ENCODE data around the gene BAHCC1. TPM values are rescaled to one million over a fixed set of nuclear protein-coding genes. Genes with fewer than 3 reads are reported as not detected.

BAHCC1 gene
- total RNA-seq, 1 experiment from 2014 or later = 29.8 TPM

GRCh38 chr17:81374890-81375289 is 20.4 kb upstream of the BAHCC1 start:
- H3K27me3 Mint-ChIP-seq (ENCODE audit: low read depth) = no peaks in the 10 kb centered on the region; the same call in 1 of the 2 replicates
- DNase-seq (ENCODE audit: low spot score) (no peak), ATAC-seq (no peak)
- POLR2A ChIA-PET = no interaction called here
- CTCF ChIA-PET = interaction anchor here (1.6 kb wide), 1 partner anchor 66 kb away, joined by 7 read pairs; no protein-coding TSS in a partner anchor
- no peaks in the 10 kb centered on the region for H3K36me3 Mint-ChIP-seq
- TF ChIP-seq KAT7 (CRISPR knock-in tag; IDR thresholded peaks at IDR 0.05; ENCODE audit: borderline replicate concordance) = no peak
- no peak for TF ChIP-seq ZNF671 (CRISPR knock-in tag; IDR thresholded peaks at IDR 0.05)
- TF ChIP-seq, protein P1, sequence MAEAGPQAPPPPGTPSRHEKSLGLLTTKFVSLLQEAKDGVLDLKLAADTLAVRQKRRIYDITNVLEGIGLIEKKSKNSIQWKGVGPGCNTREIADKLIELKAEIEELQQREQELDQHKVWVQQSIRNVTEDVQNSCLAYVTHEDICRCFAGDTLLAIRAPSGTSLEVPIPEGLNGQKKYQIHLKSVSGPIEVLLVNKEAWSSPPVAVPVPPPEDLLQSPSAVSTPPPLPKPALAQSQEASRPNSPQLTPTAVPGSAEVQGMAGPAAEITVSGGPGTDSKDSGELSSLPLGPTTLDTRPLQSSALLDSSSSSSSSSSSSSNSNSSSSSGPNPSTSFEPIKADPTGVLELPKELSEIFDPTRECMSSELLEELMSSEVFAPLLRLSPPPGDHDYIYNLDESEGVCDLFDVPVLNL (CRISPR knock-in tag; IDR thresholded peaks at IDR 0.05; ENCODE audit: borderline replicate concordance, low read depth) = no peak
- no peak for TF ChIP-seq PRDM15 (CRISPR knock-in tag; IDR thresholded peaks at IDR 0.05)
- TF ChIP-seq ZBTB21 (CRISPR knock-in tag; IDR thresholded peaks at IDR 0.05; ENCODE audit: borderline replicate concordance) = no peak
- TF ChIP-seq, protein P2, sequence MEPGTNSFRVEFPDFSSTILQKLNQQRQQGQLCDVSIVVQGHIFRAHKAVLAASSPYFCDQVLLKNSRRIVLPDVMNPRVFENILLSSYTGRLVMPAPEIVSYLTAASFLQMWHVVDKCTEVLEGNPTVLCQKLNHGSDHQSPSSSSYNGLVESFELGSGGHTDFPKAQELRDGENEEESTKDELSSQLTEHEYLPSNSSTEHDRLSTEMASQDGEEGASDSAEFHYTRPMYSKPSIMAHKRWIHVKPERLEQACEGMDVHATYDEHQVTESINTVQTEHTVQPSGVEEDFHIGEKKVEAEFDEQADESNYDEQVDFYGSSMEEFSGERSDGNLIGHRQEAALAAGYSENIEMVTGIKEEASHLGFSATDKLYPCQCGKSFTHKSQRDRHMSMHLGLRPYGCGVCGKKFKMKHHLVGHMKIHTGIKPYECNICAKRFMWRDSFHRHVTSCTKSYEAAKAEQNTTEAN (CRISPR knock-in tag; IDR thresholded peaks at IDR 0.05) = no peak
- TF ChIP-seq CBFB (CRISPR knock-in tag; IDR thresholded peaks at IDR 0.05; ENCODE audit: low read depth) = no peak
- H3K4me1 Mint-ChIP-seq = no peaks in the 10 kb centered on the region
- no peak overlapping the region for H3K4me3 Mint-ChIP-seq
- H3K9me3 Mint-ChIP-seq = no peaks in the 10 kb centered on the region
- no peak overlapping the region for H3K27ac Mint-ChIP-seq

GRCh38 chr17:81376946-81377714 is 18.1 kb upstream of the BAHCC1 start:
- no peaks in the 10 kb centered on the region for H3K36me3 Mint-ChIP-seq
- POLR2A ChIA-PET = no interaction called here
- no peak overlapping the region for H3K27ac Mint-ChIP-seq
- no peaks in the 10 kb centered on the region for H3K4me1 Mint-ChIP-seq
- H3K4me3 Mint-ChIP-seq = no peak overlapping the region
- H3K9me3 Mint-ChIP-seq = no peaks in the 10 kb centered on the region
- TF ChIP-seq, protein P3, sequence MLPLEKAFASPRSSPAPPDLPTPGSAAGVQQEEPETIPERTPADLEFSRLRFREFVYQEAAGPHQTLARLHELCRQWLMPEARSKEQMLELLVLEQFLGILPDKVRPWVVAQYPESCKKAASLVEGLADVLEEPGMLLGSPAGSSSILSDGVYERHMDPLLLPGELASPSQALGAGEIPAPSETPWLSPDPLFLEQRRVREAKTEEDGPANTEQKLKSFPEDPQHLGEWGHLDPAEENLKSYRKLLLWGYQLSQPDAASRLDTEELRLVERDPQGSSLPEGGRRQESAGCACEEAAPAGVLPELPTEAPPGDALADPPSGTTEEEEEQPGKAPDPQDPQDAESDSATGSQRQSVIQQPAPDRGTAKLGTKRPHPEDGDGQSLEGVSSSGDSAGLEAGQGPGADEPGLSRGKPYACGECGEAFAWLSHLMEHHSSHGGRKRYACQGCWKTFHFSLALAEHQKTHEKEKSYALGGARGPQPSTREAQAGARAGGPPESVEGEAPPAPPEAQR (CRISPR knock-in tag; IDR thresholded peaks at IDR 0.05) = no peak
- no peak for DNase-seq (ENCODE audit: low spot score)
- CTCF ChIA-PET = no interaction called here
- ATAC-seq = no peak
- H3K27me3 Mint-ChIP-seq (ENCODE audit: low read depth) = peaks cover 5% of the 10 kb centered on the region; the same call in 1 of the 2 replicates

- Mint-ChIP-seq H3K36me3 (no peaks in the 10 kb centered on the region), H3K4me1 (no peaks in the 10 kb centered on the region), H3K27ac (no peak overlapping the region), H3K4me3 (no peak overlapping the region), H3K9me3 (no peaks in the 10 kb centered on the region), H3K27me3 (ENCODE audit: low read depth) (peaks cover 13% of the 10 kb centered on the region)
- ATAC-seq (no peak), DNase-seq (ENCODE audit: low spot score) (no peak)
- ChIA-PET CTCF (interaction anchor here (0.7 to 1.2 kb wide), 2 partner anchors 87 to 106 kb away, joined by 4 read pairs; no protein-coding TSS in a partner anchor), POLR2A (no interaction called here)
- TF ChIP-seq NR1H2 (CRISPR knock-in tag; IDR thresholded peaks at IDR 0.05) (no peak), FOXP1 (CRISPR knock-in tag; IDR thresholded peaks at IDR 0.05; ENCODE audit: borderline replicate concordance) (no peak), NR3C1 (CRISPR knock-in tag; conservative IDR thresholded peaks at IDR 0.05; ENCODE audit: low read depth) (no peak), ZNF396 (CRISPR knock-in tag; IDR thresholded peaks at IDR 0.05; ENCODE audit: borderline replicate concordance) (no peak), SP1 (CRISPR knock-in tag; conservative IDR thresholded peaks at IDR 0.05) (no peak), CBFB (CRISPR knock-in tag; IDR thresholded peaks at IDR 0.05; ENCODE audit: low read depth) (no peak), ZNF121 (CRISPR knock-in tag; IDR thresholded peaks at IDR 0.05) (no peak), ESRRA (CRISPR knock-in tag; IDR thresholded peaks at IDR 0.05; ENCODE audit: borderline replicate concordance) (no peak), MYBL2 (CRISPR knock-in tag; IDR thresholded peaks at IDR 0.05) (no peak), OVOL2 (CRISPR knock-in tag; IDR thresholded peaks at IDR 0.05; ENCODE audit: borderline replicate concordance) (no peak), TEAD1 (CRISPR knock-in tag; IDR thresholded peaks at IDR 0.05) (no peak), PRRX2 (CRISPR knock-in tag; IDR thresholded peaks at IDR 0.05) (no peak), PREB (CRISPR knock-in tag; IDR thresholded peaks at IDR 0.05; ENCODE audit: borderline replicate concordance) (no peak), EMX1 (CRISPR knock-in tag; IDR thresholded peaks at IDR 0.05) (no peak)
- TF ChIP-seq, protein P4, sequence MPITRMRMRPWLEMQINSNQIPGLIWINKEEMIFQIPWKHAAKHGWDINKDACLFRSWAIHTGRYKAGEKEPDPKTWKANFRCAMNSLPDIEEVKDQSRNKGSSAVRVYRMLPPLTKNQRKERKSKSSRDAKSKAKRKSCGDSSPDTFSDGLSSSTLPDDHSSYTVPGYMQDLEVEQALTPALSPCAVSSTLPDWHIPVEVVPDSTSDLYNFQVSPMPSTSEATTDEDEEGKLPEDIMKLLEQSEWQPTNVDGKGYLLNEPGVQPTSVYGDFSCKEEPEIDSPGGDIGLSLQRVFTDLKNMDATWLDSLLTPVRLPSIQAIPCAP (CRISPR knock-in tag; IDR thresholded peaks at IDR 0.05) = no peak
These were observed 16.2 kb upstream of the BAHCC1 start for GRCh38 chr17:81378941-81379511.
